GM19397 (cell line): ENCODE results near the gene AGBL1.
"Not testable (repeated sequence)": the region's sequence is repeated elsewhere in the genome, so short reads cannot be mapped to it uniquely, and the experiment has no call there.

ENCODE experiments used
- ATAC-seq: cut with Tn5 transposase; IDR thresholded peaks from one replicate; pipeline ENCODE4 v1.9.1; 2021; ENCODE audit warnings: mild to moderate bottlenecking, moderate library complexity; ENCODE audit not compliant: unreplicated experiment

The AGBL1 gene

DNA sequence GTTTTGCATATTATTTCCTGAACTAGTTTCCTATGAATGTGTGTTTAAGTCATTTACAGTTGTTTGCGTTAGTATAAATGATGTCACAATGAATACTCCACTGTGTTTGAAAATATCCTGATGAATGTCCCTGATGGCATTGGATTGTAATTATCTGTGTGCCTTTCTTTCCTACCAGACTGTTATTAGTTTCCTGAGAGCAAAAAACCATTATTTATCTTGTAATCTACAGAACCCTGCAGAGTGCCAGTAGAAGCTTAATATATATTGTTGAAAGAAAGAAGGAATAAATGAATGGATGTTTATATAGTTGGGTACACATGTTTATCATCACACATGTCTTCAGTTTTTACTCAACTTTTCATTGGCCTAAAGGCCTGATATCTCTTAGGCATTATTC is 312.6 kb downstream of the AGBL1 start:
- ATAC-seq: no peak

- ATAC-seq: no peak
These were observed 313.2 kb downstream of the AGBL1 start for GRCh38 chr15:86392874-86393273.

DNA sequence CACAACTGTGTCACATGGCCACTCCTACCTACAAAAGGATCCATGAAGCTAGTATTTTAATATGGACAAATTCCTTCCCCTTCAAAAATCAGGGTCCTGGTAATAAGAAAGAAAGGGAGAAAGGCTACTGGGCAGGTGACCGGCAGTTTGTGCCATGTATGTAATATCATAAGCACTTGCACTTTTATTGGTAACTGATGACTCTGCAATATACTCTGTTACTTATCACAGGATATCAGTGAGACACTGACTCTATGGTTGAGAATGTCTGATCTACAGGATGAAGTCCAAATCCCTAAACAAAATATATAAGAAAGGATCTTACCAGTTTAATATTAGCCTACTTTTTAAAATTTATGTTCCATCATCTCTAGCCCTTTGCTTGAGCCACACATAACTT is 315.2 kb downstream of the AGBL1 start:
- ATAC-seq: no peak

DNA sequence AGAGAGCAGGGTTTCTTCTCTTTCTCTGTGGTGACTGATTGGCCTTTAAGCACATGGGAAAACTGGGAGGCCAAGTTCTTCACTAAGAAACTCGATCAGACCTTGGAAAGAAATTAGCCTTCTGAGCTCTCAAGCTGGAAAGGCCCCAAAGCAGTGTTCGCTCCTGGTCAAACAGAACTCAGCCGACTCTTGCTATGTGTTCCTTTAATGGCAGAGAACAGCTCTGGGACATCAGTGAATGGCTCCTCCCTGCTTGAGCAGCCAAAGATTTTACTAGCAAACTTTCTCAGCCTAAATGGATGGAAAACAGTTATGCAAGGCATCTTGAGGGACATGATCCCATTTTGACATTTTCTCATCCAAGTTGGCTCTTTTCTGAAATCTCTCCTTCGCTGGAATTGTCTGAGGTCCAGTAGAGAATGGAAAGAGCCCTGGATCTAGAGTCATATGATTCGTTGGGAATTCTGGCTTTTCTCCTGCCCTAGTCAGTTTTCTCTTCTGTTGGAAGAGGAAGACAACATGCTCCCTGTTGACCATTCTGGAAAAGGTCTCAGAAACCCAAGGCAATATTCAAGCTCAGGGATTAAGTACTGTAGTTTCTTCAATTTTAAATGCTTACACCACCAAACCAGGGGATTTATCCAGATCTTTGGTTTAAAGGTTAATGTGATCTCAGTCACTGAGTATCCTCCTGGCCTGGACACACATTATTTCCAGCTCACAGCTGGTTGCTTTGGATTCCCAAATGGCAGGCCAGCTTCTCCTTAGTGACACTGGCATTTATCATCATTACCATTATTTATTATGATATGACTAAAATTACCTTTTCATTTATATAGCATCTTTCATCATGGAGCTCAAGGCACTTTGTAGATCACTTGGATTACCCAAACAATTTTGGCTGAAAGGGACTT is 319.6 kb downstream of the AGBL1 start:
- no peak for ATAC-seq

DNA sequence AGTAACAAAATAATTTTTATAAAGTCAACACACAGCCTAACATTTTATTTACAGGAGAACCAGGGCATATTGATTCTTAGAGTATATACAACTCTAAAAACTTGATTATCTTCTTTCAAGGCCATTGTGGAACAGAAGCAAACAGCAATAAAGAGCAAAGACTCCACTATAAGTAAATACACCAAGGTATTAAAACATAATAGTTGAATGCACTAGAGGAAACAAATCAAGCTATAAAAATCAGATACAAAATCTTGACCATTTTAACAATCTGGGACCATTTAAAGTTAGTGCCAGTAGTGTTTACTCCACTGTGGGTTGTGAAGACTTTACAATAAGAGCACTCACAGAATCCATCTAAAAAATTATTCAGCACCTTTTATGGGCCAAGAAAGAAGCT is 323.6 kb downstream of the AGBL1 start:
- ATAC-seq: no peak

DNA sequence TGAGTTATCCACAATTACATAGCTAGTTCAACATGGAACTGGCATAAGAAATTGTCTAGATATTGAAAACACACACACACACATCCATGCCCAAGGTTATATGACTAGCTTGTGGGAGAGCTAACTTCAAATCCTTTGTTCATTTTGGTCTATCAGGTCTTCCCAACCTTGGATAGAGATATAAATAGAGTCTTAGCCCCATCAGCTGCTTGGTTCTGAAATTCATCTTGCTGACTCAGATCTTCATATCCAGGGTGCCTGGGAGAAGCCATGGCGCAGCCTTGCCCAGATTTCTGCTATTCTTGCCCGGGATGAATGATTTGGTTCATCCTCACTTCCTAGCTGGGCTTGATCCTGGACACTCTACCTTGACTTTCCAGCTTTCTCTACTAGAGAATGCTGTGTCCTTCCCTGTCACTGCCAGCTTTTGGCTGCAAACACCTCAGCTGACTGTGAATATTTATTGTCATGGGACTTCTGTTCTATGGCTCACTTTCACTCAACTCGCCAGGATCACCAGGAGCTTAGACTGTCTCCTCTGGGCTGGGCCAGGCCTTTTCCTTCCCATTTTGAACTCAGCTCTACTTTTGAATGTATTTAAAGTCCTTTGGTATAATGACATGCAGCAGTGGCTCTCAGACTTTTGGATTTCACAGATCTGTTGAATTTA is 324.4 kb downstream of the AGBL1 start:
- no peak for ATAC-seq

DNA sequence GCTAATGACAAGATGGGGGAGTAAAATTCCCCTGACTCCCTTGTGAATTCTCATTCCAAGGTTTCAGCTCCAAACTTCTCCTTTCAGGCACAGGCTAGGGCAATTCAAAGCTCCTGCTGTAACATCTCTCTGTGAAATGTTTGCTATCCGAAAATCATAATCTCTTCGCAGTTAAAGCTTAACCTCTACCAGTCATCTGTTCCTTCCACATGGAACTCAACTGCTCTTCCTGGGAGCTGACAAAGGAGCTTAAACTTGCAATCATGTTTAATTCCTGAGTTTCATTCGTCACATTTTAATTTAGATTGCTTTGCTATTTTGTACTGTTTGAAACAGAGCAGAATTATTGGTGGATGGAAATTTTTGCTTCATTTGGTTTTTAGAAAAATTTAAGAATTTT is 328.6 kb downstream of the AGBL1 start:
- ATAC-seq: no peak

GRCh38 chr15:86411916-86412315 is 332.2 kb downstream of the AGBL1 start:
- ATAC-seq: no peak

GRCh38 chr15:86413191-86413590 is 333.5 kb downstream of the AGBL1 start:
- no peak for ATAC-seq

GRCh38 chr15:86425746-86426145 is 346.1 kb downstream of the AGBL1 start:
- ATAC-seq: no peak

- ATAC-seq: no peak
These were observed 353.2 kb downstream of the AGBL1 start for GRCh38 chr15:86432861-86433260.

GRCh38 chr15:86433983-86434382 is 354.3 kb downstream of the AGBL1 start:
- ATAC-seq: no peak

GRCh38 chr15:86439614-86440013 is 359.9 kb downstream of the AGBL1 start:
- ATAC-seq: no peak

GRCh38 chr15:86444527-86444926 is 364.9 kb downstream of the AGBL1 start:
- ATAC-seq: no peak

GRCh38 chr15:86445579-86446252 is 366.0 kb downstream of the AGBL1 start:
- ATAC-seq: no peak

GRCh38 chr15:86446253-86446640 is 366.6 kb downstream of the AGBL1 start:
- ATAC-seq: no peak

DNA sequence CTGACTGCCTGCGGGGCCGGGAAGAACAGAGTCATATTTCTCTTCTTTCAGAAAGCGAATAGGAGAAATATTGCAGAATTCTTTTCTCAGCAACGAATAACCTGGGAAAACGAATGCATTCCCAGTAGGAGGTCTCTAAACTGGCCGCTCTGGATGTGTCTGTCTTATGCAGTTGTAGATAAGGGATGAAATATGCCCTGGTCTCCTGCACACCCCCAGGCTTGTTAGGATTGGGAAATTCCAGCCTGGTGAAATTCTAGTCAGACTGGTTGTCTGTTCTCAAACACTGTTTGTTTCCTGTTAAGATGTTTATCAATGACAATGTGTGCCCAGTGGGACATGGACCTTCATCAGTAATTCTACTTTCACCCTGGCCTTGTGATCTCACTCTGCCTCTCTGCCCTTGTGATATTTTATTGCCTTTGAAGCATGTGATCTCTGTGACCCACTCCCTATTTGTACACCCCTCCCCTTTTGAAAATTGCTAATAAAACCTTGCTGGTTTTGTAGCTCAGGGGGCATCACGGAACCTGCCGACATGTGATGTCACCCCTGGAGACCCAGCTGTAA is 385.9 kb downstream of the AGBL1 start:
- ATAC-seq: not testable (repeated sequence)

GRCh38 chr15:86481720-86482119 is 402.0 kb downstream of the AGBL1 start:
- no peak for ATAC-seq

- ATAC-seq: no peak
These were observed 404.3 kb downstream of the AGBL1 start for GRCh38 chr15:86483936-86484335.

GRCh38 chr15:86488046-86488445 is 408.4 kb downstream of the AGBL1 start:
- no peak for ATAC-seq

DNA sequence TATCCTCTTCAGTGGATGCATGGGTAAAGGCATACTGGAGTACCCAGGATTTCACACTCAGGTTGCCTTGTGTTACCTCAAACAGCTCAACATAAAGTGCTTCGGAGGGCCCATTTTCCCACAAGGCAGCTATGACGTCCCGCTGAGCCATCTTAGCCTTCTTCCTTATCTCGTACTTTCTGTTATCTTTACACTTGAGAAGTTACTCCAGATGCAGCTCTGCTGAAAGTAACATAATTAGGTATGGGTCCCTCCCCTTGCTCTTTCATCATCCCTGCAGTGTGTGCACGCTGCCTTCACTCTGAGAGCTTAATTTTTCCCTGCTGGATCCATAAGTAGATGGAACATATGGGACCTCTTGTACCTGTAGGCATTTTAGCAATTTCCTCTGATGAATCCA is 410.3 kb downstream of the AGBL1 start:
- ATAC-seq: no peak
